HG03108 (cell line): ENCODE data around the gene FAS.

Experiments used
- ATAC-seq: cut with Tn5 transposase; IDR thresholded peaks from one replicate; pipeline ENCODE4 v1.9.1; 2021; ENCODE audit warnings: moderate library complexity; ENCODE audit not compliant: unreplicated experiment

Gene FAS

DNA sequence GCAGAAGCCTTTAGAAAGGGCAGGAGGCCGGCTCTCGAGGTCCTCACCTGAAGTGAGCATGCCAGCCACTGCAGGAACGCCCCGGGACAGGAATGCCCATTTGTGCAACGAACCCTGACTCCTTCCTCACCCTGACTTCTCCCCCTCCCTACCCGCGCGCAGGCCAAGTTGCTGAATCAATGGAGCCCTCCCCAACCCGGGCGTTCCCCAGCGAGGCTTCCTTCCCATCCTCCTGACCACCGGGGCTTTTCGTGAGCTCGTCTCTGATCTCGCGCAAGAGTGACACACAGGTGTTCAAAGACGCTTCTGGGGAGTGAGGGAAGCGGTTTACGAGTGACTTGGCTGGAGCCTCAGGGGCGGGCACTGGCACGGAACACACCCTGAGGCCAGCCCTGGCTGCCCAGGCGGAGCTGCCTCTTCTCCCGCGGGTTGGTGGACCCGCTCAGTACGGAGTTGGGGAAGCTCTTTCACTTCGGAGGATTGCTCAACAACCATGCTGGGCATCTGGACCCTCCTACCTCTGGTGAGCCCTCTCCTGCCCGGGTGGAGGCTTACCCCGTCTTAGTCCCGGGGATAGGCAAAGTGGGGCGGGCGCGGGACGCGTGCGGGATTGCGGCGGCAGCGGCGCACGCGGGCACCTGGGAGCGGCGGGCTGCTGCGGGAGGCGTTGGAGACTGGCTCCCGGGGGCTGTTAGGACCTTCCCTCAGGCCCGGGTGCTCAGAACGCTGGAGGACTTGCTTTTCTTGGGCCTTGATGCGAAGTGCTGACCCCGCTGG lies at the start of gene FAS:
TSS of gene FAS (plus strand) at position 415 of the 777 bp plus-strand sequence. CDS start at position 494, 79 bp downstream.
- peak; percentile 57 for ATAC-seq

DNA sequence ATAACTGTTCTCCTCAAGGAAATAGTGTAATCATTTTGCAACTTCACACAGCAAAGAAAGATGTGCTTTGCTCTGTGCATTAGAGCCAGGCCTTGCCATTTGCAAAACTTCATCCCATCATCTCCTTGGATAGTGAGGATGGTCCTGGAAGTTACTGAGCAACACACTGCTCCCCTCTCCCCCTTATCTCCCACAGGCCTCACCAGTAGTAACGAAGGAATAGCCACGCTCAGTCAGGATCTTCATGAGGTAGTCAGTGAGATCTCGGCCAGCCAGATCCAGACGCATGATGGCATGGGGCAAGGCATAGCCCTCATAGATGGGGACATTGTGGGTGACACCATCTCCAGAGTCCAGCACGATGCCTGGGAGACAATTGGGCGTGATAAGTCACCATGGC lies 49.6 kb upstream of the FAS start:
- no peak for ATAC-seq

DNA sequence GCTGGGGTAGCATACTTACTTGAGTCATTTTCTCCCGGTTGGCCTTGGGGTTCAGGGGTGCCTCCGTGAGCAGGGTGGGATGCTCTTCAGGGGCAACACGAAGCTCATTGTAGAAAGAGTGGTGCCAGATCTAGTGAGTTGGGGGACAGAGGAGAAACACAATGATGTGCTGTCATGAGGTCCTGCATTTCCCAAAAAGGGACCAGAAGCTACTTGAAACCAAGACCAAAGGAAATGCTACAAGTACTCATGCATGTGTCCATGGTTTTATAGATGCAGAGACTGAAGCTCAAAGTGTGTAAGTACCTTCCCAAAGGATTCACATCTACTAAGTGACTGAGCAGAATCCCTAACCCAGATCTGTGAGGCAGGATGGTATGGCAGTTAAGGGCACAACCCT lies 46.8 kb upstream of the FAS start:
- ATAC-seq: no peak

DNA sequence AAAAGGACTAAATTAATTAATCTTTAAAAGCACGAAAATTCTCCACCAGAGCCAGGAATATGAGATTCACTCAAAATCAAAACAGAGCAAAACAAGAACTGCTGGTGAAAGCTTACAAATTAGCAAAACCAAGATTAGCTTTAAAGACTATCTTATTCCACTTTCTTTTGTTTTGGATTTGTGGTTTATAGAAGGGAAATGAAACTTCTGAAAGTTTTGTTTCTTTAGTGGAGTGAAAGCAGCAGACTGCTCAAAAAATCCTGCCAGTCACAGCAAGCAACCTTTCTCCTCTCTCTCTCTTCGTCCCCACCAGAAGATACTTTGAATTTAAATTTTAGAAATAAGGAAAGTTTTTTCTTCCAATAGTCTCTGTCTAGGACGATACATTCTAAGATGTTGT lies 45.8 kb upstream of the FAS start:
- no peak for ATAC-seq

DNA sequence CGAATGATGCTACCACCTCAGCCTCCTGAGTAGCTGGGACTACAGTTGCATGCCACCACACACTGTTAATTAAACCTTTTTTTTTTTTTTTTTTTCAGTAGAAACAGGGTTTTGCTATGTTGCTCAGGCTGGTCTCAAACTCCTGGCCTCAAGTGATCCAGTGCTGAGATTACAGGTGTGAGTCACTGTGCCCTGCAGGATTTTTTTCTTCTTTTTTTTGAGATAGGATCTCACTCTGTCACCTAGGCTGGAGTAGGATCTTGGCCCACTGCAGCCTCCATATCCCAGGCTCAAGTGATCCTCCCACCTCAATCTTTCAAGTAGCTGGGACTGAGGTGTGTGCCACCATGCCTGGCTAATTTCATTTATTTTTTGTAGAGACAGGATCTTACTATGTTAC lies 44.4 kb upstream of the FAS start:
- ATAC-seq: no peak

DNA sequence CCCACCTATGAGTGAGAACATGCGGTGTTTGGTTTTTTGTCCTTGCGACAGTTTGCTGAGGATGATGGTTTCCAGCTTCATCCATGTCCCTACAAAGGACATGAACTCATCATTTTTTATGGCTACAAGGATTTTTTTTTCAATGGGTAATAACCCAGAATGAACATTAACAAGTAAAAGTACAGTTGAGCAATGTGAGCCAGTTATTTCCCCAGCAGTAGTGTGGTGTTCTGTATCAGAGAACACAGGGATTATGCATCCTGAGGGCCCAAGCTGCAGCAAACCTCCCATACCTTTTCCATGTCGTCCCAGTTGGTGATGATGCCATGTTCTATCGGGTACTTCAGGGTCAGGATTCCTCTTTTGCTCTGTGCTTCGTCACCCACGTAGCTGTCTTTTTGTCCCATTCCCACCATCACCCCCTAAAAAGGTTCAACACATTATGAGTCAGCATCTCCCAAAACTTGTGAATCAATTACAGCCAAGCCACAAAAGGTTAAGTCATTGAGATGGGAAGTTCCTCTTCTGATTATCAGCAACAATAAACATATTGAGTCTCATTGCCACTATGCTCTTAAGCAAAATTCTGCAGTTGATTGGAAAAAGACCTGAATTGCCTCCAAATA lies 43.5 kb upstream of the FAS start:
- ATAC-seq: no peak

DNA sequence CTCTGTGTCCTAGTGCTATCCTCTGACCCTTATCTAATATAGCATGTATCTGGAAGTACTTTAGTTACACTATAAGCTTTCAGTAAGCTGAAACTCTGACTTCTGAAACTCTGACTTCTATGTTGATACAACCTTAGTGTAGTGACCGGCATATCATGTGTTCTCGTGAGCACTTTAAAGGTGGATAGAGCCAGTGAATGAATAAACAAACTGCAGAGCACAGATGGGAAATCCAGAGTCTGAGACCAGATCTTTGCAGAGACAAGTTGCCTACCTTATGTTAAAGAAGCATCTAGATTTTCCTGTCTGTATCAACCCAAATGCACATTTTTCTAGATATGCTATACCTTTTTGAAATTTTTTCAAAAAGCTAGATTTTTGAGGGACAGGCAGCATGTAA lies 41.5 kb upstream of the FAS start:
- no peak for ATAC-seq

DNA sequence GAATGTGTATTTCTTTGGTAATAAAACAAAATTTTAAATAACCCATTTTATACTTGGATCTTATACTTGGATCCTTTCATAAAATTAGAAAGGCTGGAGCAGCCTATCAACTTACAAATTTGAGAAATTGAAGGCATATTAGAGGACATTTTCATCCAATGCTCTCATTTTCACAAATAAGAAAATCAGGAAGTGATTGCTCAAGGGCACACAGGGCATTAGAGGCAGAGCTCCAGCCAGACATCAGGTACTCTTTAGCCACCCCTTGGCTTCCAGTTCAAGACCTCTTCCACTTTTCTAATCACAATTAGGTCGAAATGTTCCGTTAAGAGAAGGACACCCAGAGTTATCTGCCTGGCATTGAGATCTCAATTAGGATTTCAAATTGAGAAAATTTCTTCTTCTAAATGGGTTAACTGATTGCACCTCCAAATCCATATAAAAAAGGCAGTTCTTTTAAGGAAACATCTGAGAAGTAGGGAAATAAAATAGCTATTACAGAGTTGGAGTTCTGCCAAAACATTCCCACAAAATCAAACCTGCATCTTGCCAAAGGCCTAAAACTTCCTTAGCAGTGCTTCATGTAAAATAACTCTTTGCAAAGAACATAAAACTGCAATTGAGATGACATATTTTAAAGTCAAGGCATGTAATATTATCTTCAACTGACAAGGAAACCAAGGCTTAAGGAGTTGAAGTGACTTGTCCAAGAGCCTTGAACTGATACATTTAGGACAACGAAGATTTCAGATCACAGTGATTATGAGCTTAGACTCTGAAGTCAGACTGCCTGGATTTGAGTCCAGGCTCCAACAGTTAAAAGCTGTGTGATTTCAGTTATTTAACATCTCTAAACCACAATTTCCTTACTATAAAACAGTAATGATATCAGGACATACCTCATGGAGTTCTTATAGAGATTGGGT lies 40.4 kb upstream of the FAS start:
- no peak for ATAC-seq

DNA sequence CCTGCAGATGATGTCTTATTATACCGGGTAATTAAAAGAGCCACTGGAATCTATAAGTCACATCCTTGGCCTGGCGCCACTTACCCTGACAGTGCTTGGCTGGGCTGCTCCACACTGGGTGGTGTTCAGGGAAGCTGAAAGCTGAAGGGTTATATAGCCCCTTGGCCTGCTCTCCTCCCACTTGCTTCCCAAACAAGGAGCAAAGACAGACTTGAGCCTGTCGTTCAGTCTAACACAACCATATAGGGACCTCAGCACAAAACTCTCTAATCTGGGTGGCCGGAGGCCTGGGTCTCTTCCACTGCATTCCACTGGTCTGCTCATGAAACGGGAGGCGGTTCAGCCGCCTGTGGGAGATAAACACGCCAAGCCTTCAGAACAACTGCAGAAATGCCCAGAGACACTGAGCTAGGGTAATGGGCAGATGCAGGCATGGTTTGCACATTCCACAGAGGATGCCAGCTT lies 37.9 kb upstream of the FAS start, which contains the start of gene ACTA2:
TSS of gene ACTA2 (minus strand) at position 127 of the 465 bp plus-strand sequence. CDS start 3,843 bp downstream, outside the sequence.
- ATAC-seq: no peak

DNA sequence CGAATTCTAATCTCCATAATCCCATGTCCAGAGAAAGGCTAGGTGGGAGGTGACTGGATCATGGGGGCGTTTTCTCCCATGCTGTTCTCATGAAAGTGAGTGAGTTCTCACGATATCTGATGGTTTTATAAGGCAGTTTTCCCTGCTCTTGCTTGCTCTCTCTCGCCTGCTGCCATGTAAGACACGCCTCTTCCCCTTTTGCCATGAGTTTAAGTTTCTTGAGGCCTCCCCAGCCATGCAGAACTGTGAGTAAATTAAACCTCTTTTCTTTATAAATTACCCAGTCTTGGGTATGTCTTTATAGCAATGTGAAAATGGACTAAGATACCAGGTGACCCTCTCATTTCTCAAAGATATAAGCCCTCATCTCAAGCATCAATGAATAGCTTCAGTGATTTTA lies 36.9 kb upstream of the FAS start:
- no peak for ATAC-seq

DNA sequence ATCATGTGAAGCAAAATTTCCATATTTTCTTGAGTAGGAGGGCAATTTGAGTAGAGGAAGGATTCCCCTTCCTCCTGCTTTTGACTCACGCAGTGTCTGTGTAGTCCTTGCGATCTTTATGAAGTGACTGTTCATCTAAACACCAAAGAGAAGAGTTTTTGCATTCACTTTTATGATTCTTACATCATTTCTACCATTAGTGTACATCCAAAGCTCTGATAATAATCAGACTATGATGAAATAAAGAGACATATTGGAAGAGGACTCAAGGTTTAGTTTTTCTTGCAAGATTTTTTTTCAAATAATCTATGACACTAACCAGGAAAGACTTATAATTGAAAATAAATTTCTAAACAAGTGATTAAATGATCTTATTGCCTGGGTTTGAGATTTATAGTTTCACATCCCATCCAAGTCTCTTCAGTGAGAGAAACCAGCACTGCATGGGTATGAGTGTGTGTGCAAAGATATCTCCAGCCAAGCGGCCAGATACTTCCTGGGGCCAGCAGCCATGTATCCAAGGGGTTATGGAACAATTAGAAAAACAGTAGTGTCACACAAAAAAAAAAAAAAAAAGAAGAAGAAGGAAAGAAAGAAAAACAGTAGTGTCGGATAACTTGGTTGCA lies 36.0 kb upstream of the FAS start:
- ATAC-seq: no peak

DNA sequence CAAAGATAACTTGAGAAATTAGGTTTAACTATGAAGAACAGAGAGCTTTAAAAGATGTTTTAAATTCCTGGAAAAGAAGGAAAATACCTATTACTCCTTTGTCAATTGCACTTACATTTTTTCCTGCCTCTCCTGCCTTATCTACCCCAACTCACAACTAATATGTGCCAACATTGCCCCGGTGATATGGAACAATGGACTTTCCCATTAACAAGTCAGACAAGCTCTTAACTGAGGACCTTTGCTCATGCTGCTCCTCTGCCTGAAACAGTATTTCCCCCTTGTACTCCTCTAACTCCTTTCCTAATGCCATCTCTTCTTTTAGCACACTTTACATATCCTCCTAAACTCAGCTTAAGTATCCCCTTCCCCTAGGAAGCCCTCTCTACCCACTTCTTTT lies 33.2 kb upstream of the FAS start:
- no peak for ATAC-seq

DNA sequence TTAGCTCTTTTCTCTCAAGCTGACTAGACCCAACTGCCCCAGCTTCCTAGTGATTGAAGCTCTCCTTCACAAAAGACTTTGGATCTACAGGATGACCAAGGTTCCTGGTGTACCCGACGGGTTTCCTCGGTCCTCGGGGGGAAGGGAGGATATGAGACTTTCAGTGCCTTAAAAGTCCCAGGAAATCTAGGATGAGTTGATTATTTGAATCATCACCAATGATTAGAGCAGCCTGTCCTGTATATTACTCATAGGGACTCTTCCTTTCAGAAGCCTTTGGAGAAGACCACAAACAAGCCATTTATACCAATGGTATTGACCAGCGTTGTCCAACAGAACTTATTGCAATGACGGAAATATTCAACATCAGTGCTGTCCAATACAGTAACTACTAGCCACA lies 31.9 kb upstream of the FAS start:
- no peak for ATAC-seq

DNA sequence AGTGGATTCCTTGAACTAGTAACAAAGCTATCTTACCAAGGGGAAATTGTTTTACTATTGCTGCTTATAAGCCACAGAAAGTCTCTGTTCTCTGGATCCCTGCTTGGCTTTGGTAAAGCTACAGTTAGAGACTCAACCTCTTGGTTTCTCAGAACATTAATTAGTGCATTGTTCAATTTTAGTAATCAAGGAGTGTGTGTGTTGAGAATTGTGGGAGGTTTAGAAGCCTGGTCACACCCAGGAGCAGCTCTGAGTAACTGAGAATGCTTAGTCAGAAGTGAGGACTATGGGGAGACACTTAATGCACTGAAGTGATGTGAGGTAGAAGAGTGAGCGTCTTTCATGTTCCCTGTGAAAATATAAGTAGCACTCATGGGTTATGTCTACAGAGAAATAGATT lies 29.8 kb upstream of the FAS start:
- no peak for ATAC-seq

DNA sequence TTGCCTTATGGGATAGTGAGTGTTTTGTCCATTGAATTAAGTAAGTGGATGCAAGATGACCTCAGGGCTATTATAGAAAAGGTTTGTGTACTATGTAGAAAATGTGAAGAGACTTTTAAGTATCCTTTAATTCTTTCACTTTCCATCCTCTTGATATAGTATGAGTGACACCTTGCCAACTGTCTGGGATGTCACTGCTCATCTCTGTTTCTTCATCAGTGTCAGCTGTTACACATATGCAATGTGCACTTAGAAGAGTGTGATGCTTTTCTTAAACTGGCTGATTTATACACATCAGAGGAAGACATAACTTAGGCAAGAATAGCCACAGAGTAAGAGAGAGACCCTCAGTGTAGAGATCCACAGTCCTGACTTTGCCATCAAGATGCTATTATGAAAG lies 29.3 kb upstream of the FAS start:
- no peak for ATAC-seq

DNA sequence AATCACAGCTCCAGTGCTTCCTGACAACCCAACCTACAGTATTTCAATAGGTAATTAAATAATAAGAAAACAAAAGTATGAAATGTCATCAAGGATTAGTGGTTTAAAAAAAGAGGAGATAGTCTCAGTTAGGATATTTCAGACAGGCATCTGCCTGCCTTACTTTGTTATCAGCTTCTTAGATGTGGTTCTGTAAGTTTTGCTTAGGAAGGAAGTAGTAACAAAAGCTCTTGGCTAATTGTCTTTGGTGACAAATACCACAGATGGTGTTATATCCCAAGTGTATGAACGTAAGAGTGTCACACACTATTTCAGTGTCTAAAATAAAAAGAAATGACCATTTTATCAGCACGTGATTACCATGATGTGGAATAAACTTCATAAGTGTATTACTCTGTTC lies 28.3 kb upstream of the FAS start:
- ATAC-seq: no peak

DNA sequence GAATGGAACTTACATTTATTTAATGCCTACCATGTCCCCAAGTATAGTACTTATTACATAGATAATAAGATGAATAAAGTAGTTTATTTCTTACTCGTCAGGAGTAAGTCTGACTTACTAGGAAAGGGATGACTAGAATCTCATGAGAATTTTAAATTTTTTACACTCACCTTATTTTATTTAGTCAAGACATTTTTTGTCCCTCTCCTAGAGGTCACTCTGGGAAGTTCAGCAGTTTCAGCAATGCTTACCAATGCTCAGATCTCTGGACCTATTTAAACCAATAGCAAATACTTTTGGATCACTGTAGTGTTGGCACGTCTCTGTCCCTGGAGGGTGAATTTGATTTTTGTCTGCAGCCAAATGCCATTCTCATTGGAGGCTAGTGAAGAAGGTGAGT lies 27.3 kb upstream of the FAS start:
- ATAC-seq: no peak

DNA sequence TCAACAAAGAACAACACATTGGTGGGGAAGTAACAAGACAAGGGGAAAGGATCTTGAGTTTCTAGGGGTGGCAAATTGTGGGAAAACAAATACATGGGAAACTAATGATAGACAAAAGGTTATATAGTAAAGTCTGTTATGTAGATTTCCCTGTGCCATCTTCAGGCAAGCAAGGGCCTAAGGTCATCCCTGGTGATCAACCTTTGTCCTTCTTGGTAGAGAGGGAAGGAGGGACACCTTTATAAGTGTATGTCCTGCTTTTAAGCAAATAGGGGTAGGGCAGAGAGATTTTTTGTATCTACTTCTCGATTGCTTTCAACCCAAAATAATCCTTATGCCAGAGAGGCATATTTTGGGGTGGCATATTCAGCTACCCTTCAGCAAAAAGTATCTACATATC lies 26.2 kb upstream of the FAS start:
- no peak for ATAC-seq

DNA sequence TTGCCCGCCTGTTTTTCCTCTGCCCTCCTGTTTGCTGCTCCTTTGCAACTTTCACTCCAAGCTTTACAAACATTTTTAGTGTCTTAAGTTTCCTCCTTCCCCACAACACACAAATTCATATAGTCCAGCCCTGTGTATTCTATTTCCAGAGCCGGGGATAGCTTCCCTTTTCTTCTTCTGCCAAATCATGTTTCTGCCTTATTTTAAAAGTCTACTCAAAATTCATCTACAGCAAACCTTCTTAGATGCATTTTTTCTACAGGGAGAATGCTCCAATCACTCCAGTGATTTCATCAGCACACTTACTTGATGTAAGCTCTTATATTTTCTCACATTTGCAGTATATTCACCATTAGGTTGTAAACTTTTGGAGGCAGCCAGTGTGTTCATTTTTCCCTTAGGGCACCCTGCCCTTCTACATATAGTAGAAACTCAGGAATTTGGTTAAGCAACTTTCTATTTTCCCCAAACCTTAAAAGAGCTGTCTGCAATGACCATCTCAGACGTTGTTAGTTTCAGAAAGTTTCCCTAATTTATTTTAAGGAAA lies 25.7 kb upstream of the FAS start:
- ATAC-seq: no peak

DNA sequence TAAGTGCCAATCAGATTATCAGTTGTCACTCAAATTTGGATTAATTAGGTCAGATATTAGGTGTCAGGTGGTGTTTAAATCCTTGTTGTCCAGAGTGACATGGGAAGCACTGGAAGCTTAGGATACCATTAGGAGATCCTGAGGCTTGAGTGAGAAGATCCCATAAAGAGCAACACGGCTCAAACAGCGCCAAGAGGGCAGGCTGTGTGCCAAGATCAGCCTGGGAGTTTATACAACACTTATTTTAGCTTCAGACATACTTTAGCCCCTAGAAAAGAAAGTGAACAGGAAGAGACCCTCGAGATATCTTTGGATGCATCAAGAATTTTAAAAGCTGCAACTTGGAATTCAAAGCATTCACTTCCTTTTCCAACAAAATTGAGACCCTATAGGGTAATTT lies 23.8 kb upstream of the FAS start:
- ATAC-seq: no peak

DNA sequence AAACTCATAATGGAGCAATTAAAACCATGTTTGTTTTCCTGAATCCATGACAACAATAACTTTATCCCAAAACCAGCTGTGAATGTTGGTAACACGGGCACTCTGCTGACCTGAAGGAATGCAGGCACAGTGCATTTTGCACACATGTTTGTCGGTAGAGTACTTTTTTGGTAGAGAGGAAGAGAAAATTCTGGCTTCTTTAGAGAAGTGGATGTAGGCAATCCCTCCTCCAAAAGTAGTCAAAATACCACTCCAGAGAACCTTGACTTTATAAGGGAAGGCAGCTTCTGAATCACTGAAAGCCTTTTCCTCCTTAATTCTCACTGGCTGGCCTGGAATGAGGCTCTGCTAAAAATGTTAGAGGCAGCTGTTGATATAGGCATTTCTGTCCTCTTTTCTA lies 22.2 kb upstream of the FAS start:
- no peak for ATAC-seq
